HepG2 (cell line): ENCODE measurements around the gene NPSR1. TPM values are rescaled to one million over a fixed set of nuclear protein-coding genes. Genes with fewer than 3 reads are reported as not detected.

ENCODE experiments used
- ATF2 ChIP-seq: sonication (generic); formaldehyde crosslinking; IDR thresholded peaks from 2 replicates; pipeline ENCODE4 v1.4.0; 2020; ENCODE audit warnings: missing genetic modification reagents
- ETV5 ChIP-seq: IDR thresholded peaks from 2 replicates; pipeline ENCODE4 v1.6.1; 2018; ENCODE audit warnings: missing biosample characterization, missing genetic modification reagents, inconsistent platforms, borderline replicate concordance
- FOXC1 ChIP-seq: sonication (generic); formaldehyde crosslinking; IDR thresholded peaks from 2 replicates; pipeline ENCODE4 v1.8.0; 2022; ENCODE audit warnings: mild to moderate bottlenecking, missing genetic modification reagents, borderline replicate concordance
- HINFP ChIP-seq: sonication (generic); formaldehyde crosslinking; IDR thresholded peaks from 2 replicates; pipeline ENCODE4 v1.4.0; 2020; ENCODE audit warnings: low read depth, mild to moderate bottlenecking, missing genetic modification reagents
- HOXD1 ChIP-seq: sonication (generic); formaldehyde crosslinking; IDR thresholded peaks from 2 replicates; pipeline ENCODE4 v1.5.0; 2020; ENCODE audit warnings: missing genetic modification reagents
- JUNB ChIP-seq: sonication (generic); formaldehyde crosslinking; IDR thresholded peaks from 2 replicates; pipeline ENCODE4 v1.8.0; 2022; ENCODE audit warnings: missing genetic modification reagents, mild to moderate bottlenecking, borderline replicate concordance
- MYC ChIP-seq: sonication (generic); formaldehyde crosslinking; IDR thresholded peaks from 2 replicates; pipeline ENCODE4 v1.9.0; 2021; ENCODE audit warnings: missing genetic modification reagents, borderline replicate concordance
- ZBTB1 ChIP-seq: sonication (generic); formaldehyde crosslinking; IDR thresholded peaks from 2 replicates; pipeline ENCODE4 v1.4.0; 2020; ENCODE audit warnings: missing genetic modification reagents, borderline replicate concordance
- ZNF274 ChIP-seq: sonication (generic); formaldehyde crosslinking; IDR thresholded peaks from 2 replicates; pipeline ENCODE4 v1.5.1; 2020; ENCODE audit warnings: mild to moderate bottlenecking, missing genetic modification reagents
- ZNF616 ChIP-seq: sonication (generic); formaldehyde crosslinking; IDR thresholded peaks from 2 replicates; pipeline ENCODE4 v1.5.0; 2020; ENCODE audit warnings: low read depth, mild to moderate bottlenecking, missing genetic modification reagents
- ZNF660 ChIP-seq: sonication (generic); formaldehyde crosslinking; IDR thresholded peaks from 2 replicates; pipeline ENCODE4 v1.5.1; 2020; ENCODE audit warnings: mild to moderate bottlenecking, low read depth, missing genetic modification reagents, borderline replicate concordance
- ZNF687 ChIP-seq: sonication (generic); formaldehyde crosslinking; IDR thresholded peaks from 2 replicates; pipeline ENCODE4 v1.5.1; 2020; ENCODE audit warnings: mild to moderate bottlenecking, missing genetic modification reagents, moderate library complexity
- polyA plus RNA-seq, 8 experiments: library from polyadenylated mRNA; depleted of rRNA in 3 of 8; stranded (reverse) in 7 of 8; unstranded in 1 of 8; fragments of >200 nt; fragmentation: Illumina TruSeq in 4 of 8; extraction: Trizol in 4 of 8; gene quantifications; 2 replicates each; pipeline versions ENCODE4 v1.2.1 to v1.2.3, GENCODE V29; 2011 to 2016; ENCODE audit warnings: low read depth in 4 of 8, missing spikeins in 1 of 8, mixed read lengths in 1 of 8; ENCODE audit not compliant: insufficient read depth in 1 of 8
- total RNA-seq, 5 experiments: library from RNA; depleted of rRNA; stranded (reverse); fragments of >200 nt; fragmentation: Illumina TruSeq; extraction: Trizol; gene quantifications; 2 replicates each; pipeline ENCODE4 v1.2.3, GENCODE V29; 2016; ENCODE audit warnings: low read depth in 1 of 5
- TF ChIP-seq, protein P1 (sequence below): sonication (generic); formaldehyde crosslinking; conservative IDR thresholded peaks from 2 replicates; pipeline ENCODE4 v1.8.0; 2022; ENCODE audit warnings: low read depth, missing genetic modification reagents
- TF ChIP-seq, protein P2 (sequence below): sonication (generic); formaldehyde crosslinking; IDR thresholded peaks from 2 replicates; pipeline ENCODE4 v1.5.0; 2020; ENCODE audit warnings: missing genetic modification reagents, mild to moderate bottlenecking, borderline replicate concordance
- TF ChIP-seq, protein P3 (sequence below): sonication (generic); formaldehyde crosslinking; IDR thresholded peaks from 2 replicates; pipeline ENCODE4 v1.5.1; 2020; ENCODE audit warnings: missing genetic modification reagents, mild to moderate bottlenecking, borderline replicate concordance

The NPSR1 gene
- total and polyA plus RNA-seq, 2 of the 13 experiments (the other 11 are each of a cell fraction or from before 2014, with no cell fraction given): not detected

DNA sequence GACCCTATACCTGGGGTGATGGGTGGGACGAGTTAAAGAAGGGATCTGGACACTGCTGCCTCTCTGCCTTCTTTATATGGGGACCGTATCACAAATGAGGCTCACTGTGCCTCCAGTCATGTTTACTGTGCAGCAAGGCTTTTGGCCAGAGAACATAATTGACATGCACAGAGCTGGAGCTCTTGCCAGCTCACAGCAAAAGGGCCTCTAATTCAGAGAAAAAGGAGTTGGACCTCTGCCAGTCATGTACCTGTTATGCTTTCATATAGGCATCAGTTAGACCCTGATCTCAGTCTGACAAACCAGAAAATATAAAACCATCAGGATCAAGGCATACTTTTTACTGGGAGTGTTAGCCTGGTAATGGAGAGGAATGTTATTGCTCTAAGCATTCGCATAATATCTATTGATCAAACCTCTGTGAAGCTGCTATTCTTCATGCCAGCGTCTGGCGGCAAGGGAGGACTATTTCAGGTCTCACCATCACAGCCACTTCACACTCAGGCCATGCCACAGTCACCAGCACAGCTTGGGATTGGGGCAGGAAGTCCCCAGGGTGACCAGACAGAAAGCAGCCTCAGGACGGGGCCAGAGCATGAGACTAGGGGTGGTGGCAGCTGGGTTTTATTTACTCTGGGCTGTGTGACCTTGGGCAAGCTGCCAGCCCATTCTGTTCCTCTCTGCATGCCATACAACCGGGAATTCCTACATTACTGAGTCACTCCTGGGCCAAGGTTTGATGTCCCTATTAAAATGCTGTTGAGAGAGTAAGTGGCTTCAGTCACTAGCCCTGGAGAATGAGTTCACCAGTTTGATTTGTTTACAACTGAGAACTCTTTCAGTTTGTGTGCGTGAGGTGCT, 90.1 kb downstream of the NPSR1 start (continued):
- TF ChIP-seq, protein P1, sequence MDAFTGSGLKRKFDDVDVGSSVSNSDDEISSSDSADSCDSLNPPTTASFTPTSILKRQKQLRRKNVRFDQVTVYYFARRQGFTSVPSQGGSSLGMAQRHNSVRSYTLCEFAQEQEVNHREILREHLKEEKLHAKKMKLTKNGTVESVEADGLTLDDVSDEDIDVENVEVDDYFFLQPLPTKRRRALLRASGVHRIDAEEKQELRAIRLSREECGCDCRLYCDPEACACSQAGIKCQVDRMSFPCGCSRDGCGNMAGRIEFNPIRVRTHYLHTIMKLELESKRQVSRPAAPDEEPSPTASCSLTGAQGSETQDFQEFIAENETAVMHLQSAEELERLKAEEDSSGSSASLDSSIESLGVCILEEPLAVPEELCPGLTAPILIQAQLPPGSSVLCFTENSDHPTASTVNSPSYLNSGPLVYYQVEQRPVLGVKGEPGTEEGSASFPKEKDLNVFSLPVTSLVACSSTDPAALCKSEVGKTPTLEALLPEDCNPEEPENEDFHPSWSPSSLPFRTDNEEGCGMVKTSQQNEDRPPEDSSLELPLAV (CRISPR knock-in tag): no peak
- TF ChIP-seq ZNF687 (peak; percentile 97), HINFP (peak; percentile 46; the same call in 1 of the 2 replicates), ZNF660 (CRISPR knock-in tag) (no peak), ZNF616 (CRISPR knock-in tag) (no peak), ZBTB1 (CRISPR knock-in tag) (no peak), MYC (peak; percentile 56; the same call in 1 of the 2 replicates), HOXD1 (0 out of 2 replicates have a peak, but pooled peaks have one; percentile 39), JUNB (CRISPR knock-in tag) (peak; percentile 97), ETV5 (CRISPR knock-in tag) (peak; percentile 88; the same call in 1 of the 2 replicates), FOXC1 (CRISPR knock-in tag) (peak; percentile 74; the same call in 1 of the 2 replicates), ZNF274 (CRISPR knock-in tag) (peak; percentile 76; the same call in 1 of the 2 replicates), ATF2 (CRISPR knock-in tag) (peak; percentile 81; the same call in 1 of the 2 replicates)
- TF ChIP-seq, protein P2, sequence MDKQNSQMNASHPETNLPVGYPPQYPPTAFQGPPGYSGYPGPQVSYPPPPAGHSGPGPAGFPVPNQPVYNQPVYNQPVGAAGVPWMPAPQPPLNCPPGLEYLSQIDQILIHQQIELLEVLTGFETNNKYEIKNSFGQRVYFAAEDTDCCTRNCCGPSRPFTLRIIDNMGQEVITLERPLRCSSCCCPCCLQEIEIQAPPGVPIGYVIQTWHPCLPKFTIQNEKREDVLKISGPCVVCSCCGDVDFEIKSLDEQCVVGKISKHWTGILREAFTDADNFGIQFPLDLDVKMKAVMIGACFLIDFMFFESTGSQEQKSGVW (CRISPR knock-in tag): no peak
- TF ChIP-seq, protein P3, sequence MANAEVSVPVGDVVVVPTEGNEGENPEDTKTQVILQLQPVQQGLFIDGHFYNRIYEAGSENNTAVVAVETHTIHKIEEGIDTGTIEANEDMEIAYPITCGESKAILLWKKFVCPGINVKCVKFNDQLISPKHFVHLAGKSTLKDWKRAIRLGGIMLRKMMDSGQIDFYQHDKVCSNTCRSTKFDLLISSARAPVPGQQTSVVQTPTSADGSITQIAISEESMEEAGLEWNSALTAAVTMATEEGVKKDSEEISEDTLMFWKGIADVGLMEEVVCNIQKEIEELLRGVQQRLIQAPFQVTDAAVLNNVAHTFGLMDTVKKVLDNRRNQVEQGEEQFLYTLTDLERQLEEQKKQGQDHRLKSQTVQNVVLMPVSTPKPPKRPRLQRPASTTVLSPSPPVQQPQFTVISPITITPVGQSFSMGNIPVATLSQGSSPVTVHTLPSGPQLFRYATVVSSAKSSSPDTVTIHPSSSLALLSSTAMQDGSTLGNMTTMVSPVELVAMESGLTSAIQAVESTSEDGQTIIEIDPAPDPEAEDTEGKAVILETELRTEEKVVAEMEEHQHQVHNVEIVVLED: peak; percentile 55; the same call in 1 of the 2 replicates
